ENCODE results near the gene ZNF276. TPM values are rescaled to one million over a fixed set of nuclear protein-coding genes. Genes with fewer than 3 reads are reported as not detected.
A peak's percentile ranks its signal among the peaks of the same experiment; 100 is the strongest.
"Not testable (repeated sequence)": the region's sequence is repeated elsewhere in the genome, so short reads cannot be mapped to it uniquely, and the experiment has no call there.

Gene ZNF276
- total RNA-seq, 3 donors from 2014 or later = 19.2 to 48.5 (median 31.2) TPM

GRCh38 chr16:89761304-89761922 is 40.1 kb downstream of the ZNF276 start:
- H3K27ac ChIP-seq = no peak overlapping the region
- no peaks in the 10 kb centered on the region for H3K9me3 ChIP-seq
- peak overlapping the region in 2 of 3 donors; percentile 8 to 21 for H3K4me3 ChIP-seq
- H3K27me3 ChIP-seq = no peaks in the 10 kb centered on the region
- intact Hi-C loops (cut with DNase I; ENCODE audit: low total_unique reads) = no loop called here
- no peaks in the 10 kb centered on the region for H3K4me1 ChIP-seq
- no peak for TF ChIP-seq POLR2AphosphoS5 (IDR thresholded peaks at IDR 0.05)
- no peak for TF ChIP-seq POLR2A (IDR thresholded peaks at IDR 0.05)
- TF ChIP-seq, protein P1, sequence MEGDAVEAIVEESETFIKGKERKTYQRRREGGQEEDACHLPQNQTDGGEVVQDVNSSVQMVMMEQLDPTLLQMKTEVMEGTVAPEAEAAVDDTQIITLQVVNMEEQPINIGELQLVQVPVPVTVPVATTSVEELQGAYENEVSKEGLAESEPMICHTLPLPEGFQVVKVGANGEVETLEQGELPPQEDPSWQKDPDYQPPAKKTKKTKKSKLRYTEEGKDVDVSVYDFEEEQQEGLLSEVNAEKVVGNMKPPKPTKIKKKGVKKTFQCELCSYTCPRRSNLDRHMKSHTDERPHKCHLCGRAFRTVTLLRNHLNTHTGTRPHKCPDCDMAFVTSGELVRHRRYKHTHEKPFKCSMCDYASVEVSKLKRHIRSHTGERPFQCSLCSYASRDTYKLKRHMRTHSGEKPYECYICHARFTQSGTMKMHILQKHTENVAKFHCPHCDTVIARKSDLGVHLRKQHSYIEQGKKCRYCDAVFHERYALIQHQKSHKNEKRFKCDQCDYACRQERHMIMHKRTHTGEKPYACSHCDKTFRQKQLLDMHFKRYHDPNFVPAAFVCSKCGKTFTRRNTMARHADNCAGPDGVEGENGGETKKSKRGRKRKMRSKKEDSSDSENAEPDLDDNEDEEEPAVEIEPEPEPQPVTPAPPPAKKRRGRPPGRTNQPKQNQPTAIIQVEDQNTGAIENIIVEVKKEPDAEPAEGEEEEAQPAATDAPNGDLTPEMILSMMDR (IDR thresholded peaks at IDR 0.05) = no peak
- no peak for DNase-seq (ENCODE audit: low spot score in 2 of 2)
- no peaks in the 10 kb centered on the region for H3K36me3 ChIP-seq

DNA sequence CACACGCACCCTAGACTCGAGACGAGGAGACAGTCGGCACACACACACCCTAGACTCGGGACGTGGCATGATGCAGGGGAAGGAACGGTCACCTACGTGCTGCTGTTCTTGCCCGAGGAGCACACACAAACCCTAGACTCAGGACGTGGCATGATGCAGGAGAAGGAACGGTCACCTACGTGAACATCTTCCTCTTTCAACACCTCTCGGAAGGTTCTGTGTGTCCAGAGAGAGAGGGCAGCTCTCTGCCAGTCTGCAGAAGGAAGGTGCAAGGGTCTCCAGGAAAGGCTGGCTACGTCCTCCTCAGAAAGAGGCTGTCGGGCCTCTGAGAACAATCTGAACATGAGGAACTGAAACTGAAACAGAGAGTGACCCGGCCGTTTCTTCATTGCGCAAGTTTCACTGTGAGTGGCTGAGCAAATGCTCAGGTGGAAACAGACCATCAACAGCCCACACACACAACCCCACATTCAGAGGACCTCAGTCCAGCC is 43.4 kb downstream of the ZNF276 start:
- H3K27ac ChIP-seq = peak overlapping the region; percentile 68 to 69
- no peaks in the 10 kb centered on the region for H3K4me1 ChIP-seq
- intact Hi-C loops (cut with DNase I; ENCODE audit: low total_unique reads) = no loop called here
- peak overlapping the region; percentile 13 to 37 (median 35) for H3K4me3 ChIP-seq
- no peaks in the 10 kb centered on the region for H3K36me3 ChIP-seq
- TF ChIP-seq POLR2AphosphoS5 (IDR thresholded peaks at IDR 0.05) = peak in 2 of 3 donors; percentile 46 to 50
- TF ChIP-seq, protein P1 (IDR thresholded peaks at IDR 0.05) = no peak
- no peaks in the 10 kb centered on the region for H3K27me3 ChIP-seq
- H3K9me3 ChIP-seq = no peaks in the 10 kb centered on the region
- peak in 1 of 2 donors; percentile 56 for DNase-seq (ENCODE audit: low spot score in 2 of 2)

- H3K9me3 ChIP-seq = no peaks in the 10 kb centered on the region
- H3K4me3 ChIP-seq = peak overlapping the region in 2 of 3 donors; percentile 35 to 37
- intact Hi-C loops (cut with DNase I; ENCODE audit: low total_unique reads) = no loop called here
- peak overlapping the region; percentile 68 to 69 for H3K27ac ChIP-seq
- H3K36me3 ChIP-seq = no peaks in the 10 kb centered on the region
- H3K4me1 ChIP-seq = no peaks in the 10 kb centered on the region
- no peaks in the 10 kb centered on the region for H3K27me3 ChIP-seq
- no peak for DNase-seq (ENCODE audit: low spot score in 2 of 2)
- TF ChIP-seq POLR2AphosphoS5 (IDR thresholded peaks at IDR 0.05) = no peak
- no peak for TF ChIP-seq POLR2A (IDR thresholded peaks at IDR 0.05)
- TF ChIP-seq, protein P1 (IDR thresholded peaks at IDR 0.05) = no peak
Observed at GRCh38 chr16:89765292-89765830, 44.0 kb downstream of the ZNF276 start.

DNA sequence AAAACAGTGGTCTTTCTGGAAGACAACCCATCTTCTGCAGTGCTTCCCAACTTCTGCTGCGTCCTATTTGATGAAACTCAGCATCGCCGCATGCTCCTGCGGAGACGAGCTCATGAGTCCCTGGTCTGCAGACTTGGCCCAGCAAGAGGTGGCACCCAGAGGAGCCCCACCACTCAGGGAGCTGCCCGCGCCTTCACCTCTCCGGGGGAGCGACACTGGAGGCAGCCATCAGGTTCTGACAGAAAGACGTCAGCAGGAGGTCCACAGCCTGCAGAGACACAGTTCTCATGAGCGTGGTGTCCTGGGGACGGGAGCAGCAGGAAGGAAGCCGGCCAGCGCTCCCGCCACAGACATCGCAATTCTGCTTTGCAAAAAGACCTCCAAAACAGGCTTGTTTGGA is 49.0 kb downstream of the ZNF276 start:
- Histone ChIP-seq H3K36me3 (no peaks in the 10 kb centered on the region), H3K27ac (no peak overlapping the region), H3K4me3 (no peak overlapping the region), H3K27me3 (no peaks in the 10 kb centered on the region), H3K4me1 (no peaks in the 10 kb centered on the region), H3K9me3 (no peaks in the 10 kb centered on the region)
- TF ChIP-seq POLR2AphosphoS5 (IDR thresholded peaks at IDR 0.05) (no peak), POLR2A (IDR thresholded peaks at IDR 0.05) (no peak)
- TF ChIP-seq, protein P1 (IDR thresholded peaks at IDR 0.05) = no peak
- intact Hi-C loops (cut with DNase I; ENCODE audit: low total_unique reads) = no loop called here
- no peak for DNase-seq (ENCODE audit: low spot score in 2 of 2)

GRCh38 chr16:89775223-89775622 is 53.9 kb downstream of the ZNF276 start:
- no peaks in the 10 kb centered on the region for H3K27me3 ChIP-seq
- TF ChIP-seq, protein P1 (IDR thresholded peaks at IDR 0.05) = no peak
- no peak for TF ChIP-seq POLR2AphosphoS5 (IDR thresholded peaks at IDR 0.05)
- no peak for TF ChIP-seq POLR2A (IDR thresholded peaks at IDR 0.05)
- H3K4me1 ChIP-seq = no peaks in the 10 kb centered on the region
- H3K27ac ChIP-seq = no peak overlapping the region
- no peak overlapping the region for H3K4me3 ChIP-seq
- no peaks in the 10 kb centered on the region for H3K9me3 ChIP-seq
- no peak for DNase-seq (ENCODE audit: low spot score in 2 of 2)
- intact Hi-C loops (cut with DNase I; ENCODE audit: low total_unique reads) = no loop called here
- no peaks in the 10 kb centered on the region for H3K36me3 ChIP-seq

DNA sequence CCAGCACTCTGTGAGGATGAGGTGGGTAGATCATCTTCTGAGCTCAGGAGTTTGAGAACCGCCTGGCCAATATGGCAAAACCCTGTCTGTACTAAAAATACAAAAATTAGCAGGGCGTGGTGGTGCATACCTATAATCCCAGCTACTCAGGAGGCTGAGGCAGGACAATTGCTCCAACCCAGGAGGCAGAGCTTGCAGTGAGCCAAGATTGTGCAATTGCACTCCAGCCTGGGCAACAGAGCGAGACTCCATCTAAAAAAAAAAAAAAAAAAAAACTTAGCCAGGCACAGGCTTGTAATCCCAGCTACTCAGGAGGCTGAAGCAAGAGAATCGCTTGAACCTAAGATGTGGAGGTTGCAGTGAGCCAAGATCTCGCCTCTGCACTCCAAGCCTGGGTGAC is 56.9 kb downstream of the ZNF276 start:
- H3K9me3 ChIP-seq; H3K4me3 ChIP-seq; H3K27ac ChIP-seq; H3K36me3 ChIP-seq; DNase-seq (ENCODE audit: low spot score in 2 of 2); intact Hi-C loops (cut with DNase I; ENCODE audit: low total_unique reads); H3K4me1 ChIP-seq; H3K27me3 ChIP-seq: not testable (repeated sequence)
